Fibroblast of skin of back (primary cell): ENCODE results near the gene RFT1.
A peak's percentile ranks its signal among the peaks of the same experiment; 100 is the strongest.

Experiments used
- DNase-seq: peaks from one replicate; pipeline ENCODE4 v3.0.0-alpha.2; 2013

RFT1 gene

DNA sequence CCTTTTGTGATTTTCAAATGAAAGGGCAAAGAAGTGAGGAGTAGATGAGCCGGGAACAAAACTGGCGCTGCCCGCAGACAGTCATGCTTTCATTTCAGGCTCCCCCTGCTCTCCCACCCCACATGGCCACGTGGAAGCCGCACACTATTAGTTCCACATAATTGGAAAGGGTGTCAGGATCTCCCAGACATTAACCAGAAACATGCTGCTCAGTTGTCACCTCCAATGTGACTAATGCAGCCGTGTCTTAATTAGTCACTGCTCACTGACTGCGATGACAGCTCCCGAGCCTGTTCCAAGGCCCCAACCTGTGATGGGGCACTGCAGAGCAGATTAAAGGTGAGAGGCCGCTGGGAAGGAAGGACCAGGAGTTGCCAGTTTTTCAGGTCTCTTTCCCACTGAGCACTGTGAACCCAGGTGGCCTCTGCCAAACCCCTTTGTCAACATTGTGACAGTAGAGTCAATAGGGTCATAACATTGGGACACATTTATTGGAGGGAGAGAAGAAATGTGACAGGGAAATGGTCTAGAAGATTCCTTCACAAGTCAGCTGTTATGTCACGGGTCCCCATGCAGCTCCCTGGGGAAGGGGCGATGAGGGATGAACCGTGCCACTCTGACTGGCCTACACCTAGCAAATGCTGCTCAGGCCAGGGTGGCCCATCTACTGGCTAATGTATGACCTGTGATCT lies 45.8 kb downstream of the RFT1 start:
- peak; percentile 47 for DNase-seq

DNA sequence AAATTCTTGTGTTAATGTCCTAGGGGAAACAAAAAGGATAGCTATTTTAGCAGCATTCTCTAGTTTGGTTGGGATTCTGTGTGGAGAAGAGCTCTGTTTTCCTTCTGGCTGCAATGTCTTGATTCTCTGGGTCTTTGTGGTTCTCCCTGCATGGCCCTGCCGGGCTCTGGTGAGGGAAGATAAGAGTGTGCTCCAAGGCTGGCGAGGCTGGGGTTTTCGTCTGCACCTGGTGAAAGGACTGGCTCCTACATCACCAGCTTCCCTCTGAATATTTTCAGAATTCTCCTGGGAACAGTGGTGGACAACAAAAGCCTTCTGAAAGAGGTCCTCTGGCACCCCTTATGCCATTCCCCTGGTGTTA lies 46.3 kb downstream of the RFT1 start:
- no peak for DNase-seq

DNA sequence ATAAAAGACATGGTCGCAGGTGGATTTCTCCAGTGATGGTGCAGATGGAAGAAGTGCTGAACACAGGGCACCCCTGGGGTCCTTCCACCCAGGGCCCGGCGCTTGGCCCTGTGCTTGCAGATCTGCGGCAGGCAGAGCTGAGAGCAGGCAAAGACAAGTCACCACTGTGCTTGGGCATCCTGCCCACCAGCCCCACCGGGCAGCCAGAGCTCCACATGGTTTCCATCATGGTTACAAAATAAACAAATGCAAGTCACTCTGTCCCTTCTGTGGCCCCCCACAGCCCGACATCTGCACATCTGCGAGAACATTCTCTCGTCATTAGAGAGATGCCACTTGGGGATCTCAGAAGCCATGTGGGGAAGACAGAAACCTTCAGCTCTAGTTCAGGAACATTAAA lies 46.7 kb downstream of the RFT1 start:
- peak; percentile 80 for DNase-seq

DNA sequence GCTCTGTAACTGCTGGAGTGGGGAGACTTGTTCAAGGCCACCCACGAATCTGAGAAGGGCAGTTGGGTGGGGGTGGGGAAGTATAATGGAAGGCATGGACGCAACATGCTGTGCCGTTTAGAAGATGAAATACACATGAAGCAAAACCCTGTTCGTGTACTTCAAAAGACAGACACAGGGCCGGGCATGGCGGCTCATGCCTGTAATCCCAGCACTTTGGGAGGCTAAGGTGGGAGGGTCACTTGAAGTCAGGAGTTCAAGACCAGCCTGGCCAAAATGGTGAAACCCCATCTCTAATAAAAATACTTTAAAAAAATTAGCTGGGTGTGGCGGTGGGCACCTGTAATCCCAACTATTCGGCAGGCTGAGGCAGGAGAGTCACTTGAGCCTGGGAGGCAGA lies 47.5 kb downstream of the RFT1 start:
- no peak for DNase-seq

DNA sequence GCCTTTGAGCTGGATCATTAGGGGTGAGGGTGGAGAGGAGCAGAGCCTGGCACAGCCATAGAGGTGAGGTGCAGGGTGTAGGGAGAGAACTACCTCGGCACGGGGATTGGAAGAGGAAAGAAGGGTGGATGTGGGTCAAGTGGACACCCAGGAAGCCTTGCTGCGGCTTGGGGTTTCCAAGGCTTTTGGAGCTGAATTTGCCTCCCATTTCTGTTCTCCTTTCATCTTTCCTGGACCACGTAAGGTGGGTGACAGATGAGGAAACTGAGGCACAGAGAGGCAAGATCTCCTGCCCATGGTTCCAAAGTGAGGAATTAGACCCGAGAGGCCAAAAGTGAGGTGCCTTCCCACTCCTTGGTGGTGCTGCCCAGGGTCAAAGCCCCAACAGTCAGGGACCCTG lies 48.9 kb downstream of the RFT1 start:
- DNase-seq, result no peak

DNA sequence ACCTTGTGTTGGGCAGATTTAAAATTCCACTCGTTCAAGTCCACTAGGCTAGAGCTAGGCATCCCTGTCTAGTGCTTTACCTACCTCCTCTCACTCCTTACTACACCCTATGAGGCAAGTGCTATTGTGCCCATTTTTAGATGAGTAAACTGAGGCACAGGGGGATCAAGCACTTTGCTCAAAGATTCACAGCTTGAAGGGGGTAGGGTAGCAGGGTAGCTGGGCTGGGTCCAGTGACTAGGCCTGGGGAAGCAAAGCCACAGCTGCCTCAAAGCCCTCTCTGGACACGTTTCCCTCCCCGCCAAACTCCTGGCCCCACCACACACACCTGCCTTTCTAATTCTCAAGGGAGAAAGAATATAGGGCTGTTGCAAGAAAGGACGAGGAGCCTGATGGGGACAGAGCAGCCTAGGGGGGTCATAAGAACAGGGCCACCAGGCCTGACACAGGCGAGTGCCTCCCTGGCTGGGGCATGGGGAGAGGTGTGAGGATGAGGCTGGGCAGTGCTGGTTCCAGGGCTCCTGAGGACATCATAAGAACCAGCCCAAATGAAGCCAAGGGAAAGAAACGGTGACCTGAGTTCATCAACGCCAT lies 49.5 kb downstream of the RFT1 start:
- DNase-seq, result no peak

DNA sequence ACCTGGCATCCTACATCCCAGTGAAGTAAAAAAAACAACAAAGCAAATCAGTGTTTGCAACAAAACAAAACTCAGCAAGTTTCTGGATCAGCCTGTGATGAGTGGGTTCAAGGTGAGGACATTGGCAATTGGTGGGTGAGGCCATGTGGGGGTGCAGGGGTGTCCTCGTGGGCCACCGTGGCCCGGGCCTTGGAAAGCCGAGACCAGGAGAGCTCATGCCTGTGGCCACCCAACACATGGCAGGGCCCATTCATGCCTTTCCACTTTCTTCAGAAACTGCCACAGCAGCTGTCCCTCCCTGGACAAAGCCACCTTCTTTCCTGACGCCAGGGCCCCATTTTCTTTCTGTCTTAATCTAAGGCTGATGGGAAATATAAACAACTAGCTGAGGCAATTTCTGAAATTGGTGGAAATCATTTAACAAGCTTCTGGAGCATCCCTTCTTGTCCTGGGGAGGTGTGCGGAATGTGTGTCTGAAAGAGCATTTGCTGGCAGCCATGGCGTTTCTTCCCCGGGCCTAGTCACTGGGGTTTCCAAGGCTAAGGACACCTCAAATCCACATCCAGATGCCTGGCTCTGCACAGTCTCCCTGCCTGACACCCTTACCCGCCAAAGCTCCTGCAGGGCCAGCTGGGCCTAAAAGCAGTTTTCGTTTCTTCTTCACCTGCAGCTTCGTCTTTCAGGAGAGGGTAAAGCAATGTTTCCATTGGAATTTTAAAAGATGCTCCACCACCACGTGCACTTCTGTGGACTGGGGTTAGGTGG lies 50.3 kb downstream of the RFT1 start:
- no peak for DNase-seq

DNA sequence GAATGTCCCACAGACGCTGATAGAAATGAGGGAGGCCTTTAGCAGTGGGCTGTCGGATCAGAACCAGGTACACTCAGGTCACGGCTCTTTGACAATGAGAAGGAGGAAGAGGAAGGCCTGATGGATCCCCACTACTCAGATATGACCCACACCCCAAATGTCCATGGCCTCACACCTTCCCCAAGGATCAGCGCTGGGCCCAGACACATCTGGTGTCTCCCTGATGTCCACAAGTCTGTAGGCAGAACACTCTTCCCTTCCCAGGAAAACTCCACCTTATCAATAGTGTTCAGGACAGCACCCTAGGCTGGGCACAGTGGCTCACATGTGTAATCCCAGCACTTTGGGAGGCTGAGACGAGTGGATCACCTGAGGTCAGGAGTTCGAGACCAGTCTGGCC lies 51.1 kb downstream of the RFT1 start:
- DNase-seq, result no peak

DNA sequence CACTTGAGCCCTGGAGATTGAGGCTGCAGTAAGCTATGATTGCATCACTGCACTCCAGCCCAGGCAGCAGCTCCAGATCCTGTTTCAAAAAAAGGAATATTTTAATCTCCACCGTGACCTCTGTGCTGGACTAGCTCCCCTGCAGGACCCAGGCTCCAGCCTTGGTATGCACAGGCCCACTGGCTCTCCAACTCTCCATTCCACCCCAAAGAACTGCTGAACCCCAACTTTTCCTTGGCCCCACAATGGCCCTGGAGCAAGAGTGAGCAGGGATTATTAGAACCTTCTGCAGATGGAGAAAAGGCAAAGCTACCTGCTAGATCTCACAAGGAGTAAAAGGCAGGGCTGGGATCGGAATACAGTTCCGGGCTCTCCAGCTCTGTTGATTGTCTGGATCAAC lies 51.6 kb downstream of the RFT1 start:
- no peak for DNase-seq

DNA sequence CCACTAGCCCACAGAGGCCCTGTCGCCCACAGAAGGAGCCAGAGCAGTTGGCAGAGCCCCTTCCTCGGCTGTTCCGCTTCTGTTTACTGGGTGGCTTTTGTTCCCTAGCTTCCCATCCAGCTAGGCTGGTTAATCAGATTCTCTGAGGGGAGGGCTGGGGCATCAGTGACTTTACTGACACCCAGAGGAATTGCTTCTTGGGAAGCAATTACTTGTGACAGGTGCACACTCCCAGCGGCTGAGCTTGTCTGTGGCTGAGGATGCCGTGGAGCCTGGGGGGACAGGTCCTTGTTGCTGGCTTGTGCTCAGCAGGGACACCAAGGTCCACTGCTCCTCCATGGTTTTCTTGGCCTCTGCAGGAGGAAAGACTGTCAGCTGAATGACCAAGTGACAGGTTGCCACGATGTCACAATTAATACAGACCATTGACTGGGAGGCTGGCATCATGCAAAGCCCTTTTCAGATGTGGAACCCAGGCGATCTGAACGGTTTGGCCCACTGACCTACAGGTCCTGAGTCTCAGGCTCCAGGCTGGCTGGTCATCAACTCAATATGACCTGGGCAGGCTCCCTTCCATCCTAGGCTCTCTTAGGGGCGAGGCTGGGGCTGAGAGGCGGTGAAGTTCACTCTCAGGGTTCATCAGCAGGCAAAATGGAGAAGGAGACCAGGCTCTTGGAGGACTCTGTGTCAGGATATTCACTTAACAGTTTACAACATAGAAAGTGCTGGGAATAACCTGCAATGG lies 52.6 kb downstream of the RFT1 start:
- no peak for DNase-seq

DNA sequence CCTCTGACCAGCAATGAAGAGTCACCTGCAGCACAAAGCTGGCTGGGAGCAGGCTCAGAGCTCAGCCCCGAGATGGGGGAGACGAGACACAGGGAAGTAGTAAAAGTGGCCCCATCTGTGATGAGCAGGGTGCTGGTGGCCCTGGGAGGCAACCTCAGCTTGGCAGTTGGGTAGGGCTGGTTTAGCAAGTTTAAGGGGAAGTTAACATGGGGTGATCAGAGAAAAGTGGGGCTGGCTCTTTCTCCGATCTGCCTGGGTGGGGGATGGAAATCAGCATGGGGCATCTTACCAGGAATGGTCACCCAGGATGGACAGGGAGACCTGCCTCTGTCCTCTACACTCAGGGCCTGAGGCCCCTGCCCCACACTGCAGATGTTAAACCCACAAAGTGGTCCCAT lies 54.5 kb downstream of the RFT1 start:
- no peak for DNase-seq

DNA sequence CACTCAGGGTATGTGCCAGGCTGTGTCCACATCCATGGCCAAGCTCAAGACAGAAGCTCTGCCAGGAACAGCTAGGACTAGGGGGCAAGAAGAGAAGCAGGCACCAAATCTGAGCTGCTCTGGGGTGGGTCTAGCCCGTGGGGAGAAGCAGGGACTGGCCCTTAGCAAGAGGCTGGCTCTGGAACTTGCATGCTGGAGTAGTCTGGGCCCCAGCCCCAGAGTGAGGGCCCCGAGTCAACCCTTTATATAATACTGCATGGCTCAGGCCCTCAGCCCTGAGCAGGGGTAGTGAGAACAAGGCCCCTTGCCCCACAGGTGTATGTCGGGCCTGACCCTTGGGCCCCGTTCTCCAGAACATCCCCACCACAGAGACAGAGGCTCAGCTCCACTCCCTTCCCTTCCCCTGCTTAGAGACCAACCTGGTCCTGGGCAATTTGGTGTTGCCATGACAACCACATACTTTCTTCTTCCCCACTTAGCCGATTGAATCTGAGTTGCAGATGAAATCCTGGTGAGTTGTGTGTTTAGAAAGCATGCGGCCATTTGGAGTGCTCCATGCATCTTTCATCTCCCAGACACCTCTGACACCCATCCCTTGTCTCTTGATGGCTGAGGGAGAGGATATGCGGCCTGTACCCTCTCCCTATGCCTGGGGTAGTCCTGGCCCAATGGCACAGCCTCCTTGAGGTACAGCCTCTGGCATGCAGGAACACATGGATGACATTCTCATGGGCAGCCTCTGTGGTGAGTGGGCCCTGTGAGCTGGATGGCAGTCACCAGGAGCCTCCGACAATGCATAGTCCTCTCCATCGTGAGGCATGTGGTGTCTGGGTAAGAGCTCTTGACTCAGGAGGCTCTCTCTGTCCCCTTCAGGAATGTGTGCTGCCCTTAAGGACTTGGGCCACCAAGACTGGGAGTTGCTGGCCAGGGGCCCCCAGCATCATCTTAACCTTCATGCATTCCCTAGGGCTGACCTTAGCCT lies 55.2 kb downstream of the RFT1 start:
- DNase-seq, result no peak

DNA sequence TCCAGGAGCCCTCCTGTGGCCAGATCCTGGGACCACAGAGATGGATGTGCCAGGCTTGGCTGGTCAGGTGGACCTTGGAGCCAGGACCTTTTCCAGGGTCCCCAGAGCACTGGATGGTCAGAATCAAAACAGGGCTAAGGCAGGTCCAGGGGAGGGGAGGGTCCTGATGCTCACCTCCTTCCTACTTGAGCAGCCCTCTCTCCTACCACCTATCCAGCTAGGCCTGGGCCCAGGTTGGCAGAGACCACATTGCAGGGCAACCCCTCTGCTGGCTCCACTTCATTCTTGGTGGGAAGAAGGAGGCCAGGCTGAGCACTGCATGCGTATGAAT lies 55.9 kb downstream of the RFT1 start:
- no peak for DNase-seq

DNA sequence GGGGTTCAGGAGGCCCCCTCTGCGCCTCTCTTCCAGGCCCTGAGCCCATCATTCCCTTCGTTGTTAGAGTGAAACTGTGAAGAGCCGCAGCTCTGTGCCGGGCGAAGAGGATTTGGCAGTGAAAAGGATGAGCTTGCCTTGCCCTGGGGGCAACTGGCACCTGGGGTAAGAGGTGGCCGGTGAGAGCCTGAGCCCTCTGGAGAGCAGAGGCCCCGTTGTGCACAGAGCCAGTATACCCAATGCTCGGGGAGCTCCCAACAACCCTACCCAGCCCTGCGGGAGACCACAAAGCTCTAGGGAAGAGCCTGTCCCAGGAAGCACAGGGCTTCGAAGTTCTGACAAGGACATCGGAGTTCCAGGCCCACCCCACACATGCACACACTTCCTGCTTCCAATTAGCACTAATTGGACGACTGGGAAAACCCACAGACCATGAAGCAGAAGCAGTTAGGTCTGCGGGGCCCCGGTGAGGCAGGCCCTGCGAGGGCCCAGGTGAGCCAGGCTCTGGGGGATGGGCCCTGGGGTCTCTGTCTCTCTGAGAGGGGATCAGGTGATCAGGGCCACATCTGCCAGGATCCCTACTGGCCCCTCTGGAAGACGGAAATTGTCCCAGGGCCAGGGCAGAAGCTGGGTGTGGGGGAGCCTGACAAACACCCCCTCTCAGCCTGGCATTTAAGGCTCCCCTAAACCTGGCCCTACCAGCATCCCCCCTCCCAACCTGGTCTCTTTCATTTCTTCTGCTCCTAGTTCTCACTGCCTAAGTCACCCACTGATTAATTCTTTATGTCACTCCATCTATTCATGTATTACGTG lies 56.5 kb downstream of the RFT1 start:
- DNase-seq, result no peak

DNA sequence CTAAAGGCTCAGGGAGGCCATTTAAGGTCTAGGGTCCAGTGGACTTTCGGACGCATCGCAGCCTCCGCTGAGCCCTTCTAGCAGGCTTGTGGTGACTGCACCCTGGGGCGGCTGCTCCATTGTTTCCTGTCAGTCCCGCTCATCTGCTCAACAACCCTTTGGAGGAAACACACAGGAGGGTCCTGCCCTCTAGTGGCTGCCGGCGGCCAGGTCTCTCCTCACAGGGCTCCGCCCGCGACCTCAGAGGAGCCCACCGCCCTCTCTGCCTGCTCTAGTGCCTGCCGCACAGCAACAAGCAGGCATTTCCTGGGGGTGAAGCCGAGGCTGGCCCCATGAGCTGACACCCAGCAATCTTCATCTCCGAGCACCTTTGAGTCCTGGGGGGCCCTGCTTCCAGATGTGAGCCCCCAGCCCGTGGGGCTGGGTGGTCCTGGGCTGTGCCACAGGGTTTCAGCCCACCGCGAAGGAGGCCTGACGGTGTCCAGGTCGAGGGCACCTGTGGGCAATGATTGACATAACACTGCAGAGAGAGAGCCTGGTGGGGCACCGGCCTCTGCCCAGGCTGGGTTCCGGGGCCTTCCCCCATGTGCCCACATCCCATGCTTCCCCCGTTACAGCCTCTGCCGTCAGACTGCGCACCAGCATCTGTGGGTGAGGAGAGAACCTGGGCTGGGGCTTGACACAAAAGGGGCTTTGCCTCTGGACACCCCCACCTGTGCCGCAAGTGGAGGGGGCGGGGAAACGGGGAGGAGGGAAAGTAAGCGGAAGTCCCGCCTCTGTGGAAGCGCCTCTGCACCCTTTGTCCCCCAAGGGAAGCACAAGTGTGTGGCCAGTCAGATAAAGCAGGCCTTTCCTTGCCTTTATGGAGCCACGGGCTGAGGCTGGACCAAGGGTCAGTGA lies 57.3 kb downstream of the RFT1 start:
- DNase-seq, result peak; percentile 76

DNA sequence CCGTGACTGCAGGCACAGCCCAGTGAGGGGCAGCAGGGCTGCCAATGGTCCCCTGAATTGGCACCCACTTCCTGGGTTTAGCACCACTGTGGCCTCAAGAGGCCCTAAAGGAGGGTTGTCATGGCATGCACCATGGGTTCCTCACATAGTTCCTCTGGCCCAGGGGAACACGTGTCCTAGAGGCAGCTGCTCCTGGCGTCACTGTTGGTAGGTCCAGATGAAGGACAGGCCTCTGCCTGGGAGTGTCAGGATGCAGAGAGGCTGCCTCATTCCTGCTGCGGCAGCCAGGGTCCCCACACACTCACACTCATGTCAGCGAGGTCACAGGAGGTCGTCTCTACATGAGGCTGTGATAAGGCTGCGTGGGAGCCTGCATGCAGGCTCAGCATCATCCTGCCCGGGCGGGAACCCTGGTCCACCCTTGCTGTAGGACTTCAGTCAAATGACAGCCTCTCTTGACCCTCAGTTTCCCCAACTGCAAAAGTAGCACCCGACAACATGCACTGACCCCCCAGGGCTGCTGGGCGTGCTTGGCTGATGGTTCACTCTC lies 58.3 kb downstream of the RFT1 start:
- DNase-seq, result no peak

DNA sequence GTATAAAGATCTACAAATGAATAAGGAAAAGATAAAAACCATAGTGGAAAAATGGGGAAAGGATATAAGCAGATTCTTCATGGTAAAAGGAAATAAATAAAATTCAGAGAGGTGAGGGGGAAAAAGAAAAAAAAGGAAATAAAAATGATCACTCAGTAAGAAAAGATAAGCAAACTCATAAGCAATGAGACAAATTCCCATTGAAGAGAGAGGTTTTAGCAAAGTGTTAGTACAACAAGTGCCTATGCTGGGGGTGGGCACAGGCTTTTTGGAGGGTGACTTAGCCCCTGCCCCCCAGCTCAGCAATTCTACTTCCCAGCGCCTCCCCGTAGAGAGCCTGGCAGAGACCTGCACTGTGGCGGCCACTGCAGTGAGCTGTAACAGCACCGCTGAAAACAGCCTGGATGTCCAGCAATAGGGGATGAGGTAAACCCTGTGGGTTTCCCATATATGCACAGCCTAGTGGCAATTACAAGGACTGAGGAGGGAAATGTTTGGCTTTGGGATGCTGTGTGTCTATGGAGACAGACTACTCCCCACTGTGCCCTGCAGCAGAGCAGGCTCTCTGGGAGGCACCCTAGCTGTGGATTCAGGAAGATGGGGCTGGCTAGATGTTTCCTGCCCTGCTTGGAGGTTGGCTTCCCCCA lies 60.7 kb downstream of the RFT1 start:
- DNase-seq, result peak; percentile 26

DNA sequence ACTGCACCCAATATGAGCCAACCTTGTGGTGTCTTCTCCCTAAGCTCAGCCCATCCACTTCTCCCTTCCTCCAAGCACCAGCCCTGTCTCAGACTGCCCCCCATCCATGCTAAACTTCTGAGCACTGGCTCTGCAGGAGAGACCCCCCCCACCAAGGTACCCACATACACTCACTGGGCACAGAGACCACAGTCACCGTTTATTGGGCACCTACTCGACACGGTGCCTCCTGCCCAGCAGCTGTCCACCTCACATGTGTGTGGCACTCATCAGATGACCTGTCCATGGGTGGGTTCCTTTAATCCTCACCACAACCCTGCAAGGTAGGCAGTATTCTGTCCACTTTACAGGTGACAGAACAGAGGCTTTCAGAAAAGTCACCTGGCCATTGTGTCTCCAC lies 62.1 kb downstream of the RFT1 start:
- no peak for DNase-seq

DNA sequence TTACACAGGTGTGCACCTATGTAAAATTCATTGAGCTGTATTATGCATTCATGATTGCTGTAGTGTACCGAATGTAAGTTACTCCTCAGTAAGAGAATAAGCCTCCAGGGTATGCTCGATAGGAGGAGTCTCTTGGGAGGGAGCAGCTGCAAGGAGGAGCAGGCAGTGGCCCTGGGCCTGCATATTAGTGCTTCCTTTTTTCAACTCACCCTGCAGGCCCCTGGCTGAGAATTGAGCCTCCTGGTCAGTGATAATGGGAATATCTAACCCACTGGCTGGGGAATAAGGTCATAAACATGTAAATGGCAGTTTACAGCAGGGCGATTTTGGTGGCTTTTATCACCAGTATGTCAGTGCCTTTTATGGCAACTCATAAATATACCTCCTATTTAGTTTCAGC lies 62.7 kb downstream of the RFT1 start:
- no peak for DNase-seq
